ENCODE measurements around the gene PCSK4. TPM values are rescaled to one million over a fixed set of nuclear protein-coding genes. Genes with fewer than 3 reads are reported as not detected.

Gene PCSK4
- total and polyA plus RNA-seq, 9 of the 15 experiments (the other 6 are each of a cell fraction or from before 2014, with no cell fraction given): 0.01 to 9.1 (median 2.1) TPM; not detected in 1

- TF ChIP-seq CUX1 (CRISPR knock-in tag; IDR thresholded peaks at IDR 0.05): no peak
- TF ChIP-seq ZBTB8A (IDR thresholded peaks at IDR 0.05; ENCODE audit: partially characterized antibody): no peak
- TF ChIP-seq BRD9 (IDR thresholded peaks at IDR 0.05; ENCODE audit: low read depth, partially characterized antibody): no peak
- TF ChIP-seq SMAD1 (IDR thresholded peaks at IDR 0.05; ENCODE audit: low read depth, low read length, partially characterized antibody): no peak
- peak; percentile 62; the same call in 1 of the 2 replicates for TF ChIP-seq TFAP4 (CRISPR knock-in tag; IDR thresholded peaks at IDR 0.05; ENCODE audit: borderline replicate concordance)
- TF ChIP-seq KLF10 (CRISPR knock-in tag; IDR thresholded peaks at IDR 0.05): no peak
- no peak for TF ChIP-seq KLF16 (IDR thresholded peaks at IDR 0.05)
- no peak for TF ChIP-seq STAT5B (CRISPR knock-in tag; IDR thresholded peaks at IDR 0.05)
- no peak for TF ChIP-seq SNIP1 (IDR thresholded peaks at IDR 0.05; ENCODE audit: low read depth)
- TF ChIP-seq FOXJ2 (tag; IDR thresholded peaks at IDR 0.05): no peak
- TF ChIP-seq RNF219 (CRISPR knock-in tag; IDR thresholded peaks at IDR 0.05): no peak
- no peak for TF ChIP-seq GTF2F1 (IDR thresholded peaks at IDR 0.05; ENCODE audit: low read depth, low read length)
- TF ChIP-seq TAL1 (IDR thresholded peaks at IDR 0.05): no peak
- no peak for TF ChIP-seq CBFB (CRISPR knock-in tag; IDR thresholded peaks at IDR 0.05)
- no peak for TF ChIP-seq FOSL1 (tag; conservative IDR thresholded peaks at IDR 0.05)
- TF ChIP-seq ELF2 (CRISPR knock-in tag; IDR thresholded peaks at IDR 0.05): no peak
- peak in 1 of 2 experiments; percentile 69; a peak in 3 of 4 replicates for TF ChIP-seq KDM1A (IDR thresholded peaks at IDR 0.05)
- no peak for TF ChIP-seq HEY1 (CRISPR knock-in tag; IDR thresholded peaks at IDR 0.05; ENCODE audit: borderline replicate concordance)
- no peak for TF ChIP-seq ZFP1 (CRISPR knock-in tag; IDR thresholded peaks at IDR 0.05)
- TF ChIP-seq RBM14 (IDR thresholded peaks at IDR 0.05; ENCODE audit: borderline replicate concordance, insufficient read depth, low read depth, low read length): no peak
These were observed 23.5 kb upstream of the PCSK4 start (continued) for GRCh38 chr19:1513499-1514294.
